OCI-LY3 (cell line): ENCODE data around the gene GAL3ST2.

Experiments
- EZH2phosphoT487 ChIP-seq: fragments of 200-600 bp; shearing (Covaris generic); IDR thresholded peaks from 2 replicates; pipeline ENCODE4 v1.6.1; 2018; ENCODE audit warnings: antibody characterized with exemption, mixed run types, low read depth
- TF ChIP-seq, protein P1 (sequence below): fragments of 200-600, 300-600 bp; sonication (generic); IDR thresholded peaks from 2 replicates; pipeline ENCODE4 v1.5.1; 2014; ENCODE audit warnings: antibody characterized with exemption, low read length, low read depth

DNA sequence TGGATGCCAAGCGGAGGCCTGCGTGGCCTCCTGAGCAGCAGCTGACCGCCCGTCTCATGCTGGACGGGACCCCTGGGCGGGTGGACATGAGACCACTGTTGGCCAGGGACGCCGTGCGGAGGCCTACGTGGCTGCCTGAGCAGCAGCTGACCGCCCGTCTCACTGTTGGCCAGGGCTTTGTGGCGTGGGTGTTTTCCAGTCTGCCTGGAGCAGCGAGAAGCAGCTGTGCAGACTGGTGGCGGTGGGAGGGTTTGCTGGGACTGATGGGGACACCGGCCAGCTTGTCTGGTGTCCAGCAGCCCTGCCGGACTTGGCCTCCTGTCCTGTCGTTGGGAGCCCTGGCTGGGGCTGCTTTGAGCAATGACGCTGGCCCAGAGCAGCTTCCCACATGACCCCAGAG lies 48.0 kb upstream of the GAL3ST2 start:
- TF ChIP-seq, protein P1, sequence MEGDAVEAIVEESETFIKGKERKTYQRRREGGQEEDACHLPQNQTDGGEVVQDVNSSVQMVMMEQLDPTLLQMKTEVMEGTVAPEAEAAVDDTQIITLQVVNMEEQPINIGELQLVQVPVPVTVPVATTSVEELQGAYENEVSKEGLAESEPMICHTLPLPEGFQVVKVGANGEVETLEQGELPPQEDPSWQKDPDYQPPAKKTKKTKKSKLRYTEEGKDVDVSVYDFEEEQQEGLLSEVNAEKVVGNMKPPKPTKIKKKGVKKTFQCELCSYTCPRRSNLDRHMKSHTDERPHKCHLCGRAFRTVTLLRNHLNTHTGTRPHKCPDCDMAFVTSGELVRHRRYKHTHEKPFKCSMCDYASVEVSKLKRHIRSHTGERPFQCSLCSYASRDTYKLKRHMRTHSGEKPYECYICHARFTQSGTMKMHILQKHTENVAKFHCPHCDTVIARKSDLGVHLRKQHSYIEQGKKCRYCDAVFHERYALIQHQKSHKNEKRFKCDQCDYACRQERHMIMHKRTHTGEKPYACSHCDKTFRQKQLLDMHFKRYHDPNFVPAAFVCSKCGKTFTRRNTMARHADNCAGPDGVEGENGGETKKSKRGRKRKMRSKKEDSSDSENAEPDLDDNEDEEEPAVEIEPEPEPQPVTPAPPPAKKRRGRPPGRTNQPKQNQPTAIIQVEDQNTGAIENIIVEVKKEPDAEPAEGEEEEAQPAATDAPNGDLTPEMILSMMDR = no peak
- TF ChIP-seq EZH2phosphoT487 = no peak
